Trophoblast cell (in vitro differentiated cells and primary cell): ENCODE measurements around the gene MSH3.

ENCODE experiments used
- DNase-seq, 2 donors: peaks; one replicate each; pipeline ENCODE4 v3.0.0-alpha.2; 2016
- H2AFZ ChIP-seq: 2 replicates; pipeline ENCODE4 v1.6.1; 2013; ENCODE audit warnings: low read length, moderate library complexity, mild to moderate bottlenecking; ENCODE audit not compliant: insufficient read depth, poor library complexity
- H2AK5ac ChIP-seq: 2 replicates; pipeline ENCODE4 v1.6.1; 2013; ENCODE audit warnings: mild to moderate bottlenecking, low read length
- H2BK120ac ChIP-seq: 2 replicates; pipeline ENCODE4 v1.6.1; 2013; ENCODE audit warnings: low read length, mild to moderate bottlenecking, moderate library complexity; ENCODE audit not compliant: insufficient read depth, poor library complexity
- H2BK12ac ChIP-seq: 2 replicates; pipeline ENCODE4 v1.6.1; 2013; ENCODE audit warnings: mild to moderate bottlenecking, low read length, moderate library complexity
- H2BK5ac ChIP-seq: 2 replicates; pipeline ENCODE4 v1.6.1; 2013; ENCODE audit warnings: low read length, low read depth, moderate library complexity, mild to moderate bottlenecking; ENCODE audit not compliant: poor library complexity
- H3K14ac ChIP-seq: 2 replicates; pipeline ENCODE4 v1.6.1; 2013; ENCODE audit warnings: mild to moderate bottlenecking, low read length
- H3K18ac ChIP-seq: 2 replicates; pipeline ENCODE4 v1.6.1; 2013; ENCODE audit warnings: mild to moderate bottlenecking, low read length
- H3K23ac ChIP-seq: 2 replicates; pipeline ENCODE4 v1.6.1; 2013; ENCODE audit warnings: low read length
- H3K27ac ChIP-seq: 2 replicates; pipeline ENCODE4 v1.5.1; 2013; ENCODE audit warnings: low read depth, mild to moderate bottlenecking, inconsistent platforms, low read length, moderate library complexity
- H3K27me3 ChIP-seq: 2 replicates; pipeline ENCODE4 v1.6.1; 2013; ENCODE audit warnings: inconsistent platforms, mild to moderate bottlenecking, low read length, moderate library complexity; ENCODE audit not compliant: insufficient read depth
- H3K36me3 ChIP-seq, 2 experiments: 1 replicate in 1 of 2; 2 replicates in 1 of 2; pipeline ENCODE4 v1.6.1; 2013; ENCODE audit warnings: low read length in 2 of 2, mild to moderate bottlenecking in 2 of 2, moderate library complexity in 1 of 2; ENCODE audit not compliant: insufficient read depth in 2 of 2, control insufficient read depth in 1 of 2
- H3K4ac ChIP-seq: 2 replicates; pipeline ENCODE4 v1.6.1; 2013; ENCODE audit warnings: low read depth, mild to moderate bottlenecking, low read length, moderate library complexity
- H3K4me1 ChIP-seq, 2 experiments: 1 replicate in 1 of 2; 2 replicates in 1 of 2; pipeline ENCODE4 v1.6.1; 2013; ENCODE audit warnings: low read length in 2 of 2, mild to moderate bottlenecking in 2 of 2, moderate library complexity in 1 of 2; ENCODE audit not compliant: insufficient read depth in 2 of 2, control insufficient read depth in 1 of 2
- H3K4me2 ChIP-seq: 2 replicates; pipeline ENCODE4 v1.6.1; 2013; ENCODE audit warnings: inconsistent platforms, mild to moderate bottlenecking, low read length, moderate library complexity
- H3K4me3 ChIP-seq: 2 replicates; pipeline ENCODE4 v1.5.1; 2013; ENCODE audit warnings: mild to moderate bottlenecking, low read depth, low read length, inconsistent platforms
- H3K79me1 ChIP-seq: one replicate; pipeline ENCODE4 v1.6.1; 2013; ENCODE audit warnings: low read length
- H3K79me2 ChIP-seq: 2 replicates; pipeline ENCODE4 v1.6.1; 2013; ENCODE audit warnings: low read length, mild to moderate bottlenecking; ENCODE audit not compliant: control insufficient read depth, insufficient read depth, poor library complexity
- H3K9ac ChIP-seq: 2 replicates; pipeline ENCODE4 v1.6.1; 2013; ENCODE audit warnings: mild to moderate bottlenecking, low read length
- H3K9me3 ChIP-seq: 2 replicates; pipeline ENCODE4 v1.6.1; 2013; ENCODE audit warnings: low read depth, mild to moderate bottlenecking, control low read depth, inconsistent platforms, low read length; ENCODE audit not compliant: insufficient read depth
- H4K12ac ChIP-seq: 2 replicates; pipeline ENCODE4 v1.6.1; 2013; ENCODE audit warnings: low read depth, mild to moderate bottlenecking, low read length, moderate library complexity
- H4K8ac ChIP-seq: 2 replicates; pipeline ENCODE4 v1.6.1; 2013; ENCODE audit warnings: low read depth, mild to moderate bottlenecking, low read length, moderate library complexity
- H4K91ac ChIP-seq: one replicate; pipeline ENCODE4 v1.6.1; 2013; ENCODE audit warnings: low read depth, mild to moderate bottlenecking, low read length, moderate library complexity
- WGBS: extraction: QIAGEN DNeasy Blood & Tissue Kit; methylation state at CpG from one replicate; pipeline ENCODE4 v1.1.7; 2013; ENCODE audit warnings: missing lambda C conversion rate; ENCODE audit not compliant: insufficient read length, insufficient coverage; ENCODE audit errors: extremely low coverage; 5-methylcytosine and 5-hydroxymethylcytosine counted together

MSH3 gene

DNA sequence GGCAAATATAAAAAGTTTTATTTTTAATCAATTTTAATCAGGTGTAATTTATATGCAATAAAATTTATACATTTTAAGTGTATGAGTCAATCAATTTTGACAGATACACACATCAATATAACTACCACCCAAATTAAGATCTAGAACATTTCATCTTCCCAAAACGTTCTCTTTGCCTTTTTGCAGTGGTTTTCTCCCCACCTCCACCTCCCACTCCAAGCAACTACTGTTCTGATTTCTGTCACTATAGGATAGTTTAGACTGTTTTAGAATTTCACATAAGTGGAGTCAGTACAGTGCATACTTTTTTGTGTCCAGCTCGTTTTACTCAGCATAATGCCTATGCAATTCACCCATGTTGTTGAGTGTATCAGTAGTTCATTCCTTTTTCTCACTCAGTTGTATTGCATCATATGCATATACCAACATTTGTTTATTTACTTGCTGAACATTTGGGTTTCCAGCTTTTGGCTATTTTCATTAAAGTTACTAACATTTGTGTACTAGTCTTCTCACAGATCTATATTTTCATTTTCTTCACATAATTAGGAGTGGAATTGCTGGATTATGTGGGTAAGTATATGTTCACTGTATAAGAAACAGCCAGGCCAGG is 52.5 kb downstream of the MSH3 start:
- Histone ChIP-seq H4K91ac (no peak overlapping the region), H3K27ac (no peak overlapping the region), H3K9ac (no peak overlapping the region), H3K4me2 (no peak overlapping the region), H3K4me3 (no peak overlapping the region), H4K12ac (no peak overlapping the region), H3K79me2 (peaks cover 3% of the 10 kb centered on the region), H3K23ac (no peak overlapping the region), H3K4ac (no peak overlapping the region), H2BK12ac (no peak overlapping the region), H3K14ac (no peak overlapping the region), H2BK5ac (no peak overlapping the region), H3K27me3 (no peaks in the 10 kb centered on the region), H2AK5ac (no peak overlapping the region), H2AFZ (no peak overlapping the region), H4K8ac (no peak overlapping the region), H3K4me1 (peaks cover 4 to 11% of the 10 kb centered on the region in 2 experiments), H3K18ac (no peak overlapping the region), H3K9me3 (no peaks in the 10 kb centered on the region), H3K36me3 (peaks cover 3 to 4% of the 10 kb centered on the region in 2 experiments), H3K79me1 (peaks cover 6% of the 10 kb centered on the region), H2BK120ac (no peak overlapping the region)
- DNase-seq = no peak
- WGBS = no CpG with 5 or more reads among the region's 2 CpGs

DNA sequence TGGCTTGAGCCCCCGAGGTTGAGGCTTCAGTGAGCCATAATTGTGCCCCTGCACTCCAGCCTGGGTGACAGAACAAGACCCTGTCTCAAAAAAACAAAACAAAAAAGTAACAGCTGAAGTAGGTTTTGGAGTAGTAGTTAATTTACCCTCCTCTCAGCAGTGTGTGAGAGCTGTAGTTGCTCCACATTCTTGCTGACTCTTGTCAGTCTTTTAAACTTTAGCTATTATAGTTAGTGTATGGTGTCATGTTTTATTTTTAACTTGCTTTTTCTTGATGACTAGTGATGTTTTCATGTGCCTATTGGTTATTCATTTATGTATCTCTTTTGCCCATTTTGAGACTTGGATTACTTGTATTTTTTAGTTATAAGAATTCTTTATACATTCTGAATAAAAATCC is 53.2 kb downstream of the MSH3 start:
- Histone ChIP-seq H3K4ac (no peak overlapping the region), H3K23ac (no peak overlapping the region), H3K4me2 (no peak overlapping the region), H4K8ac (no peak overlapping the region), H3K9me3 (no peaks in the 10 kb centered on the region), H3K79me1 (peaks cover 6% of the 10 kb centered on the region), H2BK5ac (no peak overlapping the region), H3K27me3 (no peaks in the 10 kb centered on the region), H4K91ac (no peak overlapping the region), H3K27ac (no peak overlapping the region), H3K36me3 (peaks cover 2 to 3% of the 10 kb centered on the region in 2 experiments), H3K14ac (no peak overlapping the region), H3K18ac (no peak overlapping the region), H2AFZ (no peak overlapping the region), H3K4me1 (peaks cover 4 to 11% of the 10 kb centered on the region in 2 experiments), H3K4me3 (no peak overlapping the region), H4K12ac (no peak overlapping the region), H2AK5ac (no peak overlapping the region), H3K9ac (no peak overlapping the region), H2BK12ac (peak overlapping the region; percentile 66), H3K79me2 (peaks cover 3% of the 10 kb centered on the region), H2BK120ac (no peak overlapping the region)
- DNase-seq = no peak
- WGBS = no CpG with 5 or more reads among the region's 1 CpG

DNA sequence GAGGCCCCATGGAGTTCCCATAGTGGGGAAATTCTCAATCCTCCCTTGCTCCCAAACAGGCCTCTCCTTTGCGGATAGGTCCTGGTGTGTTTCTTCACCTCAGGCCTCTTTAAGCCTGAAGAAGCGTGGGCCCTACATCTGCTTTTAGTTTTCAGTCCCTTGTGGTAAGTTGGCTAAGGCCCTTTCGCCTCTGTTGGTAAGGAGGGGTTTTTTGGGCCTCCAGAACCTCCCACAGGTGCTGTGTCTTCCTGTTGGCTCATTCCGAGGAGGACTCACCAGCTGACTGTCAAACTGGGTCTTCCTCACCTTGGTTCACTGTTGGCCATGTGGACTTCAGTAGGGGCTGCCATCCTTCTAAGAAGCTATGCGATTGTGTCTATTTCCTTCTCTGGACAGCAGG is 56.8 kb downstream of the MSH3 start:
- H2AFZ ChIP-seq = no peak overlapping the region
- no peak overlapping the region for H3K18ac ChIP-seq
- no peak overlapping the region for H3K23ac ChIP-seq
- H3K4me2 ChIP-seq = no peak overlapping the region
- H2BK5ac ChIP-seq = no peak overlapping the region
- H3K27me3 ChIP-seq = no peaks in the 10 kb centered on the region
- no peak overlapping the region for H2BK120ac ChIP-seq
- no CpG with 5 or more reads among the region's 5 CpGs for WGBS
- no peak overlapping the region for H4K12ac ChIP-seq
- no peaks in the 10 kb centered on the region for H3K79me2 ChIP-seq
- no peak overlapping the region for H3K4ac ChIP-seq
- H4K8ac ChIP-seq = no peak overlapping the region
- H2BK12ac ChIP-seq = no peak overlapping the region
- H3K27ac ChIP-seq = no peak overlapping the region
- H3K14ac ChIP-seq = no peak overlapping the region
- H4K91ac ChIP-seq = no peak overlapping the region
- no peaks in the 10 kb centered on the region for H3K79me1 ChIP-seq
- no peak overlapping the region for H3K9ac ChIP-seq
- peak overlapping the region; percentile 4 for H2AK5ac ChIP-seq
- no peak for DNase-seq
- H3K9me3 ChIP-seq = no peaks in the 10 kb centered on the region
- no peaks in the 10 kb centered on the region for H3K4me1 ChIP-seq
- peaks cover 2 to 5% of the 10 kb centered on the region in 2 experiments for H3K36me3 ChIP-seq
- no peak overlapping the region for H3K4me3 ChIP-seq

DNA sequence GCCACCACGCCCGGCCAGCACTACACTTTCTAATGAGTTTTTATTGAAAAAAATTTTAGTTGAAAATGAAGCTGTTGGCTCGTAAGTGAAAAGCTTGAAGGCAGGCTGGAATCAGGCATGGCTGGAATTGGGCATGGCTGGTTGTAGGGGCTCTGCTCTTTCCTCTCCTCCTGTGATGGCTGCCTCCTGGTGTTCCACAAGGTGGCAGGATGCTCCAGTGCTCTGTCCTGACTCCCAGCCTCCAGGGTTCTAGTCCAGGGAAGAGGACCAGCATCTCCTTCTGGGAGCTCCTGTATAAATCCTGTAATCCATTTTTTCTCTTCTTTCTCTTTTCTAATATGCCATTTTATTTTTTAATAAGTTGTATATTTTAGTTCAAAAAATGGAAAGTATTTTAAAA is 57.5 kb downstream of the MSH3 start:
- no peak overlapping the region for H4K91ac ChIP-seq
- no peak overlapping the region for H3K18ac ChIP-seq
- H3K27me3 ChIP-seq = no peaks in the 10 kb centered on the region
- H3K4me2 ChIP-seq = no peak overlapping the region
- H3K4me1 ChIP-seq = no peaks in the 10 kb centered on the region
- H3K9ac ChIP-seq = no peak overlapping the region
- no peaks in the 10 kb centered on the region for H3K79me1 ChIP-seq
- no peak overlapping the region for H4K12ac ChIP-seq
- H2BK12ac ChIP-seq = no peak overlapping the region
- H3K36me3 ChIP-seq = peaks cover 2 to 5% of the 10 kb centered on the region in 2 experiments
- H4K8ac ChIP-seq = no peak overlapping the region
- H2BK5ac ChIP-seq = no peak overlapping the region
- no peak overlapping the region for H3K4me3 ChIP-seq
- H2BK120ac ChIP-seq = no peak overlapping the region
- WGBS = no CpG with 5 or more reads among the region's 3 CpGs
- no peak overlapping the region for H2AK5ac ChIP-seq
- DNase-seq = peak; percentile 53 to 65
- no peak overlapping the region for H3K23ac ChIP-seq
- no peak overlapping the region for H3K4ac ChIP-seq
- H3K14ac ChIP-seq = no peak overlapping the region
- no peak overlapping the region for H3K27ac ChIP-seq
- H3K9me3 ChIP-seq = no peaks in the 10 kb centered on the region
- H2AFZ ChIP-seq = no peak overlapping the region
- H3K79me2 ChIP-seq = no peaks in the 10 kb centered on the region
